WTC11 (cell line): Measurements from ENCODE around the gene SEZ6. TPM values are rescaled to one million over a fixed set of nuclear protein-coding genes. Genes with fewer than 3 reads are reported as not detected.

Experiments
- ATAC-seq: fragments of 200-7000 bp; cut with Tn5 transposase; 2 replicates; pipeline ENCODE4 v1.10.0; 2021; ENCODE audit warnings: mild to moderate bottlenecking, moderate library complexity
- CTCF ChIA-PET: fragments of 300-600 bp; sonication (Branson Sonifier 250); formaldehyde crosslinking; loops from one replicate; lab custom pipeline; 2021; ENCODE audit warnings: antibody characterized with exemption; lab: Charles Lee
- POLR2A ChIA-PET: fragments of 350-600 bp; sonication (Branson Sonifier 250); formaldehyde crosslinking; loops from one replicate; lab custom pipeline; 2021; ENCODE audit warnings: antibody characterized with exemption; lab: Charles Lee
- DNase-seq: peaks from one replicate; pipeline ENCODE4 v3.0.0; 2021; ENCODE audit warnings: low spot score
- H3K27ac Mint-ChIP-seq: 2 replicates; pipeline ENCODE4 v1.8.0; 2021; ENCODE audit warnings: mixed read lengths
- H3K27me3 Mint-ChIP-seq: 2 replicates; pipeline ENCODE4 v1.8.0; 2021; ENCODE audit warnings: low read depth, mild to moderate bottlenecking, moderate library complexity, mixed read lengths
- H3K36me3 Mint-ChIP-seq: 2 replicates; pipeline ENCODE4 v1.8.0; 2021; ENCODE audit warnings: mixed read lengths
- H3K4me1 Mint-ChIP-seq: 2 replicates; pipeline ENCODE4 v1.8.0; 2022; ENCODE audit warnings: mixed read lengths
- H3K4me3 Mint-ChIP-seq: 2 replicates; pipeline ENCODE4 v1.8.0; 2021; ENCODE audit warnings: mild to moderate bottlenecking, moderate library complexity, mixed read lengths
- H3K9me3 Mint-ChIP-seq: 2 replicates; pipeline ENCODE4 v1.8.0; 2021; ENCODE audit warnings: mixed read lengths
- ATF1 ChIP-seq: sonication (generic); formaldehyde crosslinking; IDR thresholded peaks from 2 replicates; pipeline ENCODE4 v1.8.1; 2023; ENCODE audit warnings: mild to moderate bottlenecking, moderate library complexity, missing genetic modification reagents
- CREM ChIP-seq: sonication (generic); formaldehyde crosslinking; IDR thresholded peaks from 2 replicates; pipeline ENCODE4 v1.8.1; 2022; ENCODE audit warnings: mild to moderate bottlenecking, missing genetic modification reagents, moderate library complexity
- EMX1 ChIP-seq: fragments of 250-450 bp; sonication (Bioruptor Pico); IDR thresholded peaks from 2 replicates; pipeline ENCODE4 v1.8.0; 2021; ENCODE audit warnings: mild to moderate bottlenecking
- FOXJ3 ChIP-seq: sonication (generic); formaldehyde crosslinking; IDR thresholded peaks from 2 replicates; pipeline ENCODE4 v1.9.0; 2021; ENCODE audit warnings: missing genetic modification reagents, mild to moderate bottlenecking, borderline replicate concordance
- FOXP1 ChIP-seq: sonication (generic); formaldehyde crosslinking; IDR thresholded peaks from 2 replicates; pipeline ENCODE4 v1.8.0; 2022; ENCODE audit warnings: missing genetic modification reagents, mild to moderate bottlenecking, moderate library complexity, borderline replicate concordance
- HMGA2 ChIP-seq: fragments of 250-450 bp; sonication (Bioruptor Pico); IDR thresholded peaks from 2 replicates; pipeline ENCODE4 v1.4.0; 2021; ENCODE audit warnings: mild to moderate bottlenecking, moderate library complexity
- JAZF1 ChIP-seq: fragments of 250-450 bp; sonication (Bioruptor Pico); IDR thresholded peaks from 2 replicates; pipeline ENCODE4 v1.9.0; 2021; ENCODE audit warnings: moderate library complexity, mild to moderate bottlenecking, inconsistent platforms
- KAT7 ChIP-seq: sonication (generic); formaldehyde crosslinking; IDR thresholded peaks from 2 replicates; pipeline ENCODE4 v1.8.1; 2023; ENCODE audit warnings: missing genetic modification reagents, mild to moderate bottlenecking, borderline replicate concordance
- MXD4 ChIP-seq: fragments of 250-450 bp; sonication (Bioruptor Pico); IDR thresholded peaks from 2 replicates; pipeline ENCODE4 v1.8.0; 2021; ENCODE audit warnings: mild to moderate bottlenecking, moderate library complexity, borderline replicate concordance
- NFATC4 ChIP-seq: fragments of 250-450 bp; sonication (Bioruptor Pico); IDR thresholded peaks from 2 replicates; pipeline ENCODE4 v1.9.0; 2021; ENCODE audit warnings: mild to moderate bottlenecking
- OVOL2 ChIP-seq: fragments of 250-450 bp; sonication (Bioruptor Pico); IDR thresholded peaks from 2 replicates; pipeline ENCODE4 v1.9.0; 2021; ENCODE audit warnings: mild to moderate bottlenecking, borderline replicate concordance
- SMAD3 ChIP-seq: sonication (generic); formaldehyde crosslinking; IDR thresholded peaks from 2 replicates; pipeline ENCODE4 v1.8.0; 2022; ENCODE audit warnings: missing genetic modification reagents, mild to moderate bottlenecking, borderline replicate concordance
- SMAD4 ChIP-seq: sonication (generic); formaldehyde crosslinking; IDR thresholded peaks from 2 replicates; pipeline ENCODE4 v1.8.0; 2022; ENCODE audit warnings: mild to moderate bottlenecking, missing genetic modification reagents
- SP1 ChIP-seq: sonication (generic); formaldehyde crosslinking; conservative IDR thresholded peaks from 2 replicates; pipeline ENCODE4 v1.8.1; 2022; ENCODE audit warnings: missing genetic modification reagents
- TEAD1 ChIP-seq: sonication (generic); formaldehyde crosslinking; IDR thresholded peaks from 2 replicates; pipeline ENCODE4 v1.8.0; 2022; ENCODE audit warnings: mild to moderate bottlenecking, missing genetic modification reagents
- ZNF138 ChIP-seq: sonication (generic); formaldehyde crosslinking; conservative IDR thresholded peaks from 2 replicates; pipeline ENCODE4 v1.8.1; 2022; ENCODE audit warnings: mild to moderate bottlenecking, moderate library complexity, missing genetic modification reagents
- ZNF416 ChIP-seq: fragments of 250-450 bp; sonication (Bioruptor Pico); IDR thresholded peaks from 2 replicates; pipeline ENCODE4 v1.9.0; 2021; ENCODE audit warnings: mild to moderate bottlenecking, inconsistent platforms
- total RNA-seq: library from RNA; stranded (reverse); gene quantifications from 3 replicates; pipeline ENCODE4 v1.2.3, GENCODE V29; 2021
- TF ChIP-seq, protein P1 (sequence below): sonication (generic); formaldehyde crosslinking; IDR thresholded peaks from 2 replicates; pipeline ENCODE4 v1.8.1; 2023; ENCODE audit warnings: mild to moderate bottlenecking, missing genetic modification reagents, borderline replicate concordance
- TF ChIP-seq, protein P2 (sequence below): sonication (generic); formaldehyde crosslinking; IDR thresholded peaks from 2 replicates; pipeline ENCODE4 v1.8.1; 2023; ENCODE audit warnings: mild to moderate bottlenecking, moderate library complexity, missing genetic modification reagents
- TF ChIP-seq, protein P3 (sequence below): sonication (generic); formaldehyde crosslinking; IDR thresholded peaks from 2 replicates; pipeline ENCODE4 v1.8.1; 2022; ENCODE audit warnings: mild to moderate bottlenecking, moderate library complexity, missing genetic modification reagents
- TF ChIP-seq, protein P4 (sequence below): sonication (generic); formaldehyde crosslinking; IDR thresholded peaks from 2 replicates; pipeline ENCODE4 v1.8.1; 2022; ENCODE audit warnings: missing genetic modification reagents, borderline replicate concordance
- TF ChIP-seq, protein P5 (sequence below): sonication (generic); formaldehyde crosslinking; IDR thresholded peaks from 2 replicates; pipeline ENCODE4 v1.8.1; 2022; ENCODE audit warnings: mild to moderate bottlenecking, missing genetic modification reagents, moderate library complexity, borderline replicate concordance
- TF ChIP-seq, protein P6 (sequence below): fragments of 250-450 bp; sonication (Bioruptor Pico); IDR thresholded peaks from 2 replicates; pipeline ENCODE4 v1.9.0; 2021; ENCODE audit warnings: mild to moderate bottlenecking
- TF ChIP-seq, protein P7 (sequence below): sonication (generic); formaldehyde crosslinking; IDR thresholded peaks from 2 replicates; pipeline ENCODE4 v1.8.1; 2023; ENCODE audit warnings: mild to moderate bottlenecking, missing genetic modification reagents

SEZ6 gene
- total RNA-seq, 1 experiment from 2014 or later = 3.0 TPM

DNA sequence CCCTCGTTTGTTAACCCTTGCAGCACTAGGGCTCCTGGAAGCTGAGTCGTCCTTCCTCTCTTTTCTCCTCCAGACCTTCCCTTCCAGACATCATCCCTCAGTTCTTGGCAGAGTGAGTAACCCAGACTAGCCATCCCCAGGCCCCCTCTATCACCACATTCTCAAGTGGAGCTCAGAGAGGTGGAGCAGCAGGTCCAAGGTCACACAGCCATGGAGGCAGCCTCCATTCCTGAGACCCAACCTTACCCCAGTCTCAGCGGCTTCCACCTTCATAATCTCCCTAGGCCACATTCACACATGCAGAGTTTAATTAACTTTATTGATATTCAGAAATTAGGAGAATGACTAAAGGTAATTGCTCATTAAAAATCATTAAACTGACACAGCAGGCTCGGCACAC lies 3.0 kb downstream of the SEZ6 start:
- no peak overlapping the region for H3K4me3 Mint-ChIP-seq
- peaks cover 52% of the 10 kb centered on the region for H3K4me1 Mint-ChIP-seq
- CTCF ChIA-PET = interaction anchor here (2.4 to 17.6 kb wide), 3 partner anchors 38 to 111 kb away, joined by 17 to 228 read pairs (median 21); no protein-coding TSS in a partner anchor

DNA sequence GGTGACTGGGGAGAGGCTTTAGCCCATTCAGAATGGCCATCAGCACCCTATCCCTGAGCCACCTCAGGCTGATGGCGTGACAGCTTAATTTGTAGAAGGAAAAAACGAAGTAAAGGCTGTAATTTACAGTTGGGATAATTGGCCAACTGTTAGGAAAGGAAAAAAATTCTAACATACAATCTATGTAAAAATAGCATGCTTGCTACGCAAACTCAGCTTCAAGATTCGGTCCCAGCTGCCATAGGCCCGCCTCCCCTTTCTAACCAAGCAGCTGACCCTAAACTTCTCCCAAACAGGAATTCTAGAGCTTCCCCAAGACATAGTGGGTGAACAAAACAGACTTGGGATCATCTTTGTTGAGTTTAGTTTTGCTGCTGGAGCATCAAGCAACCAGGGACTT lies 4.9 kb downstream of the SEZ6 start:
- ChIA-PET CTCF (interaction anchor here (0.6 to 17.6 kb wide), 5 partner anchors 14 to 113 kb away, joined by 4 to 228 read pairs (median 5); no protein-coding TSS in a partner anchor), POLR2A (interaction anchor here (1.6 kb wide), 2 partner anchors 15 to 42 kb away, joined by 3 to 4 read pairs; partner anchors contain the start of gene PIPOX)
- H3K4me1 Mint-ChIP-seq = peaks cover 52% of the 10 kb centered on the region
- no peaks in the 10 kb centered on the region for H3K9me3 Mint-ChIP-seq
- no peak overlapping the region for H3K27ac Mint-ChIP-seq
- no peak for ATAC-seq
- TF ChIP-seq, protein P1, sequence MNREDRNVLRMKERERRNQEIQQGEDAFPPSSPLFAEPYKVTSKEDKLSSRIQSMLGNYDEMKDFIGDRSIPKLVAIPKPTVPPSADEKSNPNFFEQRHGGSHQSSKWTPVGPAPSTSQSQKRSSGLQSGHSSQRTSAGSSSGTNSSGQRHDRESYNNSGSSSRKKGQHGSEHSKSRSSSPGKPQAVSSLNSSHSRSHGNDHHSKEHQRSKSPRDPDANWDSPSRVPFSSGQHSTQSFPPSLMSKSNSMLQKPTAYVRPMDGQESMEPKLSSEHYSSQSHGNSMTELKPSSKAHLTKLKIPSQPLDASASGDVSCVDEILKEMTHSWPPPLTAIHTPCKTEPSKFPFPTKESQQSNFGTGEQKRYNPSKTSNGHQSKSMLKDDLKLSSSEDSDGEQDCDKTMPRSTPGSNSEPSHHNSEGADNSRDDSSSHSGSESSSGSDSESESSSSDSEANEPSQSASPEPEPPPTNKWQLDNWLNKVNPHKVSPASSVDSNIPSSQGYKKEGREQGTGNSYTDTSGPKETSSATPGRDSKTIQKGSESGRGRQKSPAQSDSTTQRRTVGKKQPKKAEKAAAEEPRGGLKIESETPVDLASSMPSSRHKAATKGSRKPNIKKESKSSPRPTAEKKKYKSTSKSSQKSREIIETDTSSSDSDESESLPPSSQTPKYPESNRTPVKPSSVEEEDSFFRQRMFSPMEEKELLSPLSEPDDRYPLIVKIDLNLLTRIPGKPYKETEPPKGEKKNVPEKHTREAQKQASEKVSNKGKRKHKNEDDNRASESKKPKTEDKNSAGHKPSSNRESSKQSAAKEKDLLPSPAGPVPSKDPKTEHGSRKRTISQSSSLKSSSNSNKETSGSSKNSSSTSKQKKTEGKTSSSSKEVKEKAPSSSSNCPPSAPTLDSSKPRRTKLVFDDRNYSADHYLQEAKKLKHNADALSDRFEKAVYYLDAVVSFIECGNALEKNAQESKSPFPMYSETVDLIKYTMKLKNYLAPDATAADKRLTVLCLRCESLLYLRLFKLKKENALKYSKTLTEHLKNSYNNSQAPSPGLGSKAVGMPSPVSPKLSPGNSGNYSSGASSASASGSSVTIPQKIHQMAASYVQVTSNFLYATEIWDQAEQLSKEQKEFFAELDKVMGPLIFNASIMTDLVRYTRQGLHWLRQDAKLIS (CRISPR knock-in tag) = no peak
- TF ChIP-seq JAZF1 = no peak
- TF ChIP-seq FOXJ3 (CRISPR knock-in tag) = no peak
- TF ChIP-seq TEAD1 (CRISPR knock-in tag) = no peak
- no peaks in the 10 kb centered on the region for H3K36me3 Mint-ChIP-seq
- no peak overlapping the region for H3K4me3 Mint-ChIP-seq
- no peak for DNase-seq
- H3K27me3 Mint-ChIP-seq = peaks cover 47% of the 10 kb centered on the region

More for the DNA sequence above, 3.0 kb downstream of the SEZ6 start:
- TF ChIP-seq, protein P2, sequence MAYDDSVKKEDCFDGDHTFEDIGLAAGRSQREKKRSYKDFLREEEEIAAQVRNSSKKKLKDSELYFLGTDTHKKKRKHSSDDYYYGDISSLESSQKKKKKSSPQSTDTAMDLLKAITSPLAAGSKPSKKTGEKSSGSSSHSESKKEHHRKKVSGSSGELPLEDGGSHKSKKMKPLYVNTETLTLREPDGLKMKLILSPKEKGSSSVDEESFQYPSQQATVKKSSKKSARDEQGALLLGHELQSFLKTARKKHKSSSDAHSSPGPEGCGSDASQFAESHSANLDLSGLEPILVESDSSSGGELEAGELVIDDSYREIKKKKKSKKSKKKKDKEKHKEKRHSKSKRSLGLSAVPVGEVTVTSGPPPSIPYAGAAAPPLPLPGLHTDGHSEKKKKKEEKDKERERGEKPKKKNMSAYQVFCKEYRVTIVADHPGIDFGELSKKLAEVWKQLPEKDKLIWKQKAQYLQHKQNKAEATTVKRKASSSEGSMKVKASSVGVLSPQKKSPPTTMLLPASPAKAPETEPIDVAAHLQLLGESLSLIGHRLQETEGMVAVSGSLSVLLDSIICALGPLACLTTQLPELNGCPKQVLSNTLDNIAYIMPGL (CRISPR knock-in tag) = no peak
- TF ChIP-seq OVOL2 = no peak
- no peak for TF ChIP-seq SMAD4 (CRISPR knock-in tag)
- no peak for TF ChIP-seq FOXP1
- TF ChIP-seq MXD4 = no peak
- TF ChIP-seq SP1 (CRISPR knock-in tag) = no peak
- TF ChIP-seq CREM (CRISPR knock-in tag) = no peak
- TF ChIP-seq KAT7 (CRISPR knock-in tag) = no peak
- TF ChIP-seq SMAD3 (CRISPR knock-in tag) = no peak
- TF ChIP-seq, protein P3, sequence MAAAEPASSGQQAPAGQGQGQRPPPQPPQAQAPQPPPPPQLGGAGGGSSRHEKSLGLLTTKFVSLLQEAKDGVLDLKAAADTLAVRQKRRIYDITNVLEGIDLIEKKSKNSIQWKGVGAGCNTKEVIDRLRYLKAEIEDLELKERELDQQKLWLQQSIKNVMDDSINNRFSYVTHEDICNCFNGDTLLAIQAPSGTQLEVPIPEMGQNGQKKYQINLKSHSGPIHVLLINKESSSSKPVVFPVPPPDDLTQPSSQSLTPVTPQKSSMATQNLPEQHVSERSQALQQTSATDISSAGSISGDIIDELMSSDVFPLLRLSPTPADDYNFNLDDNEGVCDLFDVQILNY (CRISPR knock-in tag) = no peak
- no peak for TF ChIP-seq EMX1
- no peak for TF ChIP-seq ATF1 (CRISPR knock-in tag)
- TF ChIP-seq ZNF416 (CRISPR knock-in tag) = no peak
- no peak for TF ChIP-seq HMGA2 (CRISPR knock-in tag)
- TF ChIP-seq NFATC4 (CRISPR knock-in tag) = no peak
- TF ChIP-seq, protein P4, sequence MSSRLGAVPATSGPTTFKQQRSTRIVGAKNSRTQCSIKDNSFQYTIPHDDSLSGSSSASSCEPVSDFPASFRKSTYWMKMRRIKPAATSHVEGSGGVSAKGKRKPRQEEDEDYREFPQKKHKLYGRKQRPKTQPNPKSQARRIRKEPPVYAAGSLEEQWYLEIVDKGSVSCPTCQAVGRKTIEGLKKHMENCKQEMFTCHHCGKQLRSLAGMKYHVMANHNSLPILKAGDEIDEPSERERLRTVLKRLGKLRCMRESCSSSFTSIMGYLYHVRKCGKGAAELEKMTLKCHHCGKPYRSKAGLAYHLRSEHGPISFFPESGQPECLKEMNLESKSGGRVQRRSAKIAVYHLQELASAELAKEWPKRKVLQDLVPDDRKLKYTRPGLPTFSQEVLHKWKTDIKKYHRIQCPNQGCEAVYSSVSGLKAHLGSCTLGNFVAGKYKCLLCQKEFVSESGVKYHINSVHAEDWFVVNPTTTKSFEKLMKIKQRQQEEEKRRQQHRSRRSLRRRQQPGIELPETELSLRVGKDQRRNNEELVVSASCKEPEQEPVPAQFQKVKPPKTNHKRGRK (CRISPR knock-in tag) = no peak
- TF ChIP-seq, protein P5, sequence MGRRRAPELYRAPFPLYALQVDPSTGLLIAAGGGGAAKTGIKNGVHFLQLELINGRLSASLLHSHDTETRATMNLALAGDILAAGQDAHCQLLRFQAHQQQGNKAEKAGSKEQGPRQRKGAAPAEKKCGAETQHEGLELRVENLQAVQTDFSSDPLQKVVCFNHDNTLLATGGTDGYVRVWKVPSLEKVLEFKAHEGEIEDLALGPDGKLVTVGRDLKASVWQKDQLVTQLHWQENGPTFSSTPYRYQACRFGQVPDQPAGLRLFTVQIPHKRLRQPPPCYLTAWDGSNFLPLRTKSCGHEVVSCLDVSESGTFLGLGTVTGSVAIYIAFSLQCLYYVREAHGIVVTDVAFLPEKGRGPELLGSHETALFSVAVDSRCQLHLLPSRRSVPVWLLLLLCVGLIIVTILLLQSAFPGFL (CRISPR knock-in tag) = no peak
- TF ChIP-seq, protein P6, sequence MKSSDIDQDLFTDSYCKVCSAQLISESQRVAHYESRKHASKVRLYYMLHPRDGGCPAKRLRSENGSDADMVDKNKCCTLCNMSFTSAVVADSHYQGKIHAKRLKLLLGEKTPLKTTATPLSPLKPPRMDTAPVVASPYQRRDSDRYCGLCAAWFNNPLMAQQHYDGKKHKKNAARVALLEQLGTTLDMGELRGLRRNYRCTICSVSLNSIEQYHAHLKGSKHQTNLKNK (CRISPR knock-in tag) = no peak
- TF ChIP-seq, protein P7, sequence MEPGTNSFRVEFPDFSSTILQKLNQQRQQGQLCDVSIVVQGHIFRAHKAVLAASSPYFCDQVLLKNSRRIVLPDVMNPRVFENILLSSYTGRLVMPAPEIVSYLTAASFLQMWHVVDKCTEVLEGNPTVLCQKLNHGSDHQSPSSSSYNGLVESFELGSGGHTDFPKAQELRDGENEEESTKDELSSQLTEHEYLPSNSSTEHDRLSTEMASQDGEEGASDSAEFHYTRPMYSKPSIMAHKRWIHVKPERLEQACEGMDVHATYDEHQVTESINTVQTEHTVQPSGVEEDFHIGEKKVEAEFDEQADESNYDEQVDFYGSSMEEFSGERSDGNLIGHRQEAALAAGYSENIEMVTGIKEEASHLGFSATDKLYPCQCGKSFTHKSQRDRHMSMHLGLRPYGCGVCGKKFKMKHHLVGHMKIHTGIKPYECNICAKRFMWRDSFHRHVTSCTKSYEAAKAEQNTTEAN (CRISPR knock-in tag) = no peak
- TF ChIP-seq ZNF138 (CRISPR knock-in tag) = no peak
- H3K27ac Mint-ChIP-seq = peak overlapping the region; percentile 50; the same call in 1 of the 2 replicates
- DNase-seq (no peak), ATAC-seq (no peak)
- peaks cover 49% of the 10 kb centered on the region for H3K27me3 Mint-ChIP-seq
- no peaks in the 10 kb centered on the region for H3K9me3 Mint-ChIP-seq
- POLR2A ChIA-PET = interaction anchor here (1.4 to 1.6 kb wide), 2 partner anchors 40 to 114 kb away, joined by 3 read pairs; partner anchors contain the start of gene PIPOX
- no peaks in the 10 kb centered on the region for H3K36me3 Mint-ChIP-seq
